ENCODE measurements around the gene ID1. TPM values are rescaled to one million over a fixed set of nuclear protein-coding genes. Genes with fewer than 3 reads are reported as not detected.

Gene ID1
- total RNA-seq (2014; rRNA removed; shearing (Covaris generic)) (452 and 479 TPM in 2 replicates), polyA plus RNA-seq (2016; fragmentation: Nextera tagmentation; extraction: Ambion mirVana) (221 and 224 TPM in 2 replicates)
- long read RNA-seq, transcript ID1-201 (1 exons, 1,233 nt) = minor isoform, 7 of 72 reads
- long read RNA-seq, transcript ID1-202 (2 exons, 994 nt) = major isoform, 65 of 72 reads
- long read RNA-seq, partial matches to known transcripts = 0 of 72 reads
- long read RNA-seq, other reads (novel, unspliced or antisense) = 0 of 72 reads

GRCh38 chr20:31605031-31605901 lies at the start of gene ID1:
Gene ID1, plus strand, starts transcription at chr20:31605289. Its CDS starts 99 bp downstream, at chr20:31605388.
- Mint-ChIP-seq H3K4me3 (peak within 1 kb of the TSS; percentile 89), H3K9me3 (peaks cover 5% of the 10 kb centered on the region; the same call in 1 of the 3 replicates), H3K27ac (peak within 1 kb of the TSS; percentile 89), H3K36me3 (ENCODE audit: low read depth) (peaks cover 13% of the 10 kb centered on the region), H3K4me1 (peaks cover 40% of the 10 kb centered on the region), H3K27me3 (ENCODE audit: insufficient read depth, low read depth, poor library complexity) (peaks cover 57% of the 10 kb centered on the region)
- Histone ChIP-seq H2AFZ (no peak within 1 kb of the TSS), H3K4me3 (peak within 1 kb of the TSS; percentile 61), H3K36me3 (ENCODE audit: insufficient read depth) (no peaks in the 10 kb centered on the region), H4K20me1 (replicated peaks; ENCODE audit: insufficient read depth) (no peaks in the 10 kb centered on the region), H3K27ac (ENCODE audit: low read depth) (peak within 1 kb of the TSS; percentile 92), H3K79me2 (replicated peaks; ENCODE audit: insufficient read depth) (peaks cover 19% of the 10 kb centered on the region), H3K9me2 (ENCODE audit: insufficient read depth) (no peaks in the 10 kb centered on the region), H3K4me1 (ENCODE audit: insufficient read depth) (peaks cover 52% of the 10 kb centered on the region), H3K4me2 (peak within 1 kb of the TSS; percentile 76), H3K27me3 (ENCODE audit: insufficient read depth) (no peaks in the 10 kb centered on the region), H3F3A (replicated peaks; ENCODE audit: low read depth) (peaks cover 41% of the 10 kb centered on the region)
- no peak for TF ChIP-seq JUNB (IDR thresholded peaks at IDR 0.05; ENCODE audit: unreplicated experiment)
- 0 out of 2 replicates have a peak, but pooled peaks have one; percentile 4 for TF ChIP-seq CREB1 (CRISPR knock-in tag; IDR thresholded peaks at IDR 0.05; ENCODE audit: low read depth)
- peak; percentile 56 for TF ChIP-seq ETS1 (IDR thresholded peaks at IDR 0.05)
- TF ChIP-seq POLR2AphosphoS5 (IDR thresholded peaks at IDR 0.05; ENCODE audit: low read depth) = peak; percentile 100
- TF ChIP-seq NANOG (IDR thresholded peaks at IDR 0.05; ENCODE audit: borderline replicate concordance) = peak; percentile 31; the same call in 1 of the 2 replicates
- peak; percentile 99 for DNase-seq (ENCODE audit: low spot score)
- ATAC-seq = peak; percentile 59

- Mint-ChIP-seq H3K27me3 (ENCODE audit: insufficient read depth, low read depth, poor library complexity) (peaks cover 39% of the 10 kb centered on the region), H3K9me3 (no peaks in the 10 kb centered on the region; the same call in 2 of the 3 replicates), H3K4me1 (peaks cover 13% of the 10 kb centered on the region; the same call in 2 of the 3 replicates), H3K27ac (peak overlapping the region; percentile 97), H3K36me3 (ENCODE audit: low read depth) (peaks cover 79% of the 10 kb centered on the region), H3K4me3 (no peak overlapping the region)
- DNase-seq (ENCODE audit: low spot score) (no peak), ATAC-seq (no peak)
- no peak overlapping the region for H2AFZ ChIP-seq
- H3K36me3 ChIP-seq (ENCODE audit: insufficient read depth) = peaks cover 59% of the 10 kb centered on the region
- H4K20me1 ChIP-seq (replicated peaks; ENCODE audit: insufficient read depth) = peaks cover 12% of the 10 kb centered on the region; the same call in 1 of the 2 replicates
- no peaks in the 10 kb centered on the region for H3K79me2 ChIP-seq (replicated peaks; ENCODE audit: insufficient read depth)
- no peak overlapping the region for H3K4me2 ChIP-seq
- H3K9me2 ChIP-seq (ENCODE audit: insufficient read depth) = no peaks in the 10 kb centered on the region
- H3K27ac ChIP-seq (ENCODE audit: low read depth) = peak overlapping the region; percentile 90
- no peak for TF ChIP-seq ZNF331 (CRISPR knock-in tag; IDR thresholded peaks at IDR 0.05; ENCODE audit: low read depth)
- TF ChIP-seq EZH2phosphoT487 (IDR thresholded peaks at IDR 0.05; ENCODE audit: unreplicated experiment) = no peak
- TF ChIP-seq STAT1 (IDR thresholded peaks at IDR 0.05; ENCODE audit: unreplicated experiment) = no peak
- peaks cover 75% of the 10 kb centered on the region for H3F3A ChIP-seq (replicated peaks; ENCODE audit: low read depth)
- H3K4me1 ChIP-seq (ENCODE audit: insufficient read depth) = peaks cover 6% of the 10 kb centered on the region; the same call in 1 of the 2 replicates
- H3K27me3 ChIP-seq (ENCODE audit: insufficient read depth) = no peaks in the 10 kb centered on the region
- no peak overlapping the region for H3K4me3 ChIP-seq
These were observed 45.4 kb upstream of the ID1 start for GRCh38 chr20:31559704-31560093.
